ENCODE results near the gene MPHOSPH6. TPM values are rescaled to one million over a fixed set of nuclear protein-coding genes. Genes with fewer than 3 reads are reported as not detected.

The MPHOSPH6 gene
- total RNA-seq, 4 donors from 2014 or later = 5.0 to 47.7 (median 32.4) TPM; not detected in 1

DNA sequence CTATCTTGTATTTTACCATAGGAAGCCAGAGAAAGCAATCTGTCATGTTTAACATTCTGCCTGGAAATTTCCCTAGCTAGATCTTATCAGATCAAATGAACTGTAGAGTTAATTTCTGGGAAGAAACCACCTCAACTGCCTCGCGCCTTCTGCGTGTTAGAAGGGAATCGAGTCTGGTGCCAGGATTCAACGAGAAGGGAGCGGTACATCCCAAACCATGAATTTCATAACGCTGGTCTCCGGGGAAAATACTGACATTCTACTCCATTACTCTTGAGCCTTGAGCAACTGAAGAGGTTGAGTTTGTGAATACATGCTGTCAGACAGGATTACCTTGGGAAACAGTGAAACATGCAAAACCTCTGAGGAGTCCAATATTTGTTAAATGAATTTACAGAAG, 35.2 kb downstream of the MPHOSPH6 start:
- Histone ChIP-seq H3K36me3 (no peaks in the 10 kb centered on the region), H3K27me3 (no peaks in the 10 kb centered on the region), H3K27ac (no peak overlapping the region), H3K9me3 (no peaks in the 10 kb centered on the region), H3K4me1 (no peaks in the 10 kb centered on the region), H3K4me3 (no peak overlapping the region)
- intact Hi-C loops (cut with DNase I; ENCODE audit: low total_unique reads) (loop anchor here (5.0 kb wide), 1 partner anchor 978 kb away; no protein-coding TSS in a partner anchor), in situ Hi-C loops (cut with MboI; ENCODE audit: low pct_ligation_motif_present in 1 of 4, low pct_unique_long_range_greater_than_20kb in 1 of 4, low sequenced_read_pairs in 3 of 4) (no loop called here)
- TF ChIP-seq POLR2A (IDR thresholded peaks at IDR 0.05) = no peak
- TF ChIP-seq, protein P1, sequence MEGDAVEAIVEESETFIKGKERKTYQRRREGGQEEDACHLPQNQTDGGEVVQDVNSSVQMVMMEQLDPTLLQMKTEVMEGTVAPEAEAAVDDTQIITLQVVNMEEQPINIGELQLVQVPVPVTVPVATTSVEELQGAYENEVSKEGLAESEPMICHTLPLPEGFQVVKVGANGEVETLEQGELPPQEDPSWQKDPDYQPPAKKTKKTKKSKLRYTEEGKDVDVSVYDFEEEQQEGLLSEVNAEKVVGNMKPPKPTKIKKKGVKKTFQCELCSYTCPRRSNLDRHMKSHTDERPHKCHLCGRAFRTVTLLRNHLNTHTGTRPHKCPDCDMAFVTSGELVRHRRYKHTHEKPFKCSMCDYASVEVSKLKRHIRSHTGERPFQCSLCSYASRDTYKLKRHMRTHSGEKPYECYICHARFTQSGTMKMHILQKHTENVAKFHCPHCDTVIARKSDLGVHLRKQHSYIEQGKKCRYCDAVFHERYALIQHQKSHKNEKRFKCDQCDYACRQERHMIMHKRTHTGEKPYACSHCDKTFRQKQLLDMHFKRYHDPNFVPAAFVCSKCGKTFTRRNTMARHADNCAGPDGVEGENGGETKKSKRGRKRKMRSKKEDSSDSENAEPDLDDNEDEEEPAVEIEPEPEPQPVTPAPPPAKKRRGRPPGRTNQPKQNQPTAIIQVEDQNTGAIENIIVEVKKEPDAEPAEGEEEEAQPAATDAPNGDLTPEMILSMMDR (IDR thresholded peaks at IDR 0.05) = no peak
- DNase-seq = no peak
- 94 to 100% methylated on average over 3 to 8 of the region's 8 CpGs for WGBS, 2 donors (ENCODE audit: low coverage in 1 of 2)

DNA sequence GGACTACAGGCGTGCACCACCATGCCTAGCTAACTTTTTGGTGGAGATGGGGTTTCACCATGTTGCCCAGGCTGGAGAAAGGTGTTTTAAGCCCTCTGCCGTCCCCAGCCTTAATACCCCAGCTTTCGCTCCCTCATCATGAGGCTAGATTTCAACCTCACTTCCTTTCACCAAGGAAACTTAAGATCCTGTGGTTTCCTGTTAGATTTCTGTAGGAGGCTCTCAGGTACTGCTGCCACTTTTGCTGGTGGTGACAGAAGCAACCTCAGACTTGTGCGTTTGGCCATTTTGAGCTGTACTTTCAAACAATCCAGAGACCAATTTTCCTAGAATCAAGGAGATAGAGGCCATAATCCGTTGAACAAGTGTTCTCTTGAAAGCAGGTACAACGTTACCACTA, 36.2 kb downstream of the MPHOSPH6 start:
- 81 to 94% methylated on average over 3 to 6 of the region's 6 CpGs for WGBS, 2 donors (ENCODE audit: low coverage in 1 of 2)
- TF ChIP-seq, protein P1 (IDR thresholded peaks at IDR 0.05) = no peak
- TF ChIP-seq POLR2AphosphoS5 (IDR thresholded peaks at IDR 0.05) (no peak), POLR2A (IDR thresholded peaks at IDR 0.05) (no peak), EP300 (IDR thresholded peaks at IDR 0.05; ENCODE audit: low read depth) (no peak)
- Histone ChIP-seq H3K9me3 (no peaks in the 10 kb centered on the region), H3K4me1 (no peaks in the 10 kb centered on the region), H3K27me3 (no peaks in the 10 kb centered on the region), H3K27ac (no peak overlapping the region), H3K36me3 (no peaks in the 10 kb centered on the region), H3K4me3 (no peak overlapping the region)
- in situ Hi-C loops (cut with MboI; ENCODE audit: low pct_ligation_motif_present in 1 of 4, low pct_unique_long_range_greater_than_20kb in 1 of 4, low sequenced_read_pairs in 3 of 4) = no loop called here
- intact Hi-C loops (cut with DNase I; ENCODE audit: low total_unique reads) = loop anchor here (5.0 kb wide), 1 partner anchor 976 kb away; no protein-coding TSS in a partner anchor
- no peak for DNase-seq

DNA sequence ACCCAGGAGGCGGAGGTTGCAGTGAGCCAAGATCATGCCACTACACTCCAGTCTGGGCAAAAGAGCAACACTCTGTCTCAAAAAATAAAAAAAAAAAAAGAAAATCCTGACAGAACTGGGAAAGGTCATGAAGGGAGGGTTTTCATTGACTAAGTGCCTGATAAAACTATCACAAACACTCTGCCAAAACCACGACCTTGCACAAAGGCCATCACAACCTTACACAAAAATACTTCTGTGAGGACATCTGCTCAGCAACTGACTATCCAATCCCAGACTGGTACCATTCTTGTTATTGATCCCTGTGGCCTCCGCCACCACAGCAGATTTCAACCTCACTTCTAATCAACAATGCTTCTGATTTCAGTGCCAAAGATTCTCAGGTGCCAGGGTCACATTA, 40.1 kb downstream of the MPHOSPH6 start:
- Histone ChIP-seq H3K4me3 (no peak overlapping the region), H3K4me1 (no peaks in the 10 kb centered on the region), H3K36me3 (no peaks in the 10 kb centered on the region), H3K27ac (no peak overlapping the region), H3K9me3 (no peaks in the 10 kb centered on the region), H3K27me3 (no peaks in the 10 kb centered on the region)
- in situ Hi-C loops (cut with MboI; ENCODE audit: low pct_ligation_motif_present in 1 of 4, low pct_unique_long_range_greater_than_20kb in 1 of 4, low sequenced_read_pairs in 3 of 4) (no loop called here), intact Hi-C loops (cut with DNase I; ENCODE audit: low total_unique reads) (loop anchor here (5.0 kb wide), 1 partner anchor 973 kb away; no protein-coding TSS in a partner anchor)
- TF ChIP-seq POLR2A (IDR thresholded peaks at IDR 0.05) = no peak
- no peak for TF ChIP-seq POLR2AphosphoS5 (IDR thresholded peaks at IDR 0.05)
- no peak for TF ChIP-seq EP300 (IDR thresholded peaks at IDR 0.05; ENCODE audit: low read depth)
- WGBS, 2 donors (ENCODE audit: low coverage in 1 of 2) = 87% methylated on average over 3 of the region's 3 CpGs
- no peak for DNase-seq

DNA sequence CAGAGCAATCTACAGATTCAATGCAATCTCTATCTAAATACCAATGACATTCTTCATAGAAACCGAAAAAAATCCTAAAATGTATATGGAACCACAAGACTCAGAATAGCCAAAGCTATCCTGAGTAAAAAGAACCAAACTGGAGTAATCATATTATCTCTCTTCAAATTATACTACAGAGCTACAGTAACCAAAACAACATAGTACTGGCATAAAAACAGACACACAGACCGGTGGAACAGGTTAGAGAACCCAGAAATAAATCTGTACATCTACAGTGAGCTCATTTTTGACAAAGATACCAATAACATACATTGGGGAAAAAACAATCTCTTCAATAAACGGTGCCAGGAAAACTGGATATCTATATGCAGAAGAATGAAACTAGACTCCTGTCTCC, 45.4 kb downstream of the MPHOSPH6 start:
- Histone ChIP-seq H3K4me1 (no peaks in the 10 kb centered on the region), H3K27me3 (no peaks in the 10 kb centered on the region), H3K4me3 (no peak overlapping the region), H3K27ac (no peak overlapping the region), H3K9me3 (no peaks in the 10 kb centered on the region), H3K36me3 (no peaks in the 10 kb centered on the region)
- intact Hi-C loops (cut with DNase I; ENCODE audit: low total_unique reads) (no loop called here), in situ Hi-C loops (cut with MboI; ENCODE audit: low pct_ligation_motif_present in 1 of 4, low pct_unique_long_range_greater_than_20kb in 1 of 4, low sequenced_read_pairs in 3 of 4) (no loop called here)
- TF ChIP-seq POLR2AphosphoS5 (IDR thresholded peaks at IDR 0.05) = no peak
- TF ChIP-seq, protein P1 (IDR thresholded peaks at IDR 0.05) = no peak
- no peak for TF ChIP-seq POLR2A (IDR thresholded peaks at IDR 0.05)
- TF ChIP-seq EP300 (IDR thresholded peaks at IDR 0.05; ENCODE audit: low read depth) = no peak
- 79 to 82% methylated on average over 3 of the region's 3 CpGs for WGBS, 2 donors (ENCODE audit: low coverage in 1 of 2)
- no peak for DNase-seq

DNA sequence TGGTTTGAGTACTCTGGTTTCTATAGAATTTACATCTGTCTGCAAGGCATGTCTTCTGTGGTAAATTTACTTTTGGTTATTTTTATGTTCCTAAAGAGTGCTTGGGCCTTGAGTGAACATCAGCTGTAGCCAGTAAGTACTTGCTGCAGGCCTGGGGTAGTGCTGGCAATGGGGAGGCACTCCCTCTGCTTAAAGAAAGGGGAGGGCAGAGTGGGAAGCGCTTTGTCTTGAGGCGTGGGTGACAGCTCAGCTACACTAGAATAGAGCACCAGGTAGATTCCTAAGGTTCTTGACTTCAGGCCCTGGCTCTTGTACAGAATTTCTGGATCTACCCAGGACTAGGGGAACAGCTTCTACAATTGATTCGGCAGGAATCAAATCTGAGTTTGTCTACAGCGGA, 50.6 kb downstream of the MPHOSPH6 start:
- no peak for DNase-seq
- H3K4me3 ChIP-seq = no peak overlapping the region
- no peaks in the 10 kb centered on the region for H3K27me3 ChIP-seq
- no peaks in the 10 kb centered on the region for H3K36me3 ChIP-seq
- H3K4me1 ChIP-seq = no peaks in the 10 kb centered on the region
- no peaks in the 10 kb centered on the region for H3K9me3 ChIP-seq
- WGBS, 2 donors (ENCODE audit: low coverage in 1 of 2) = 84% methylated on average over 4 of the region's 4 CpGs; no CpG with 5 or more reads in 1 of the 2 donors
- no peak overlapping the region for H3K27ac ChIP-seq
- no peak for TF ChIP-seq POLR2AphosphoS5 (IDR thresholded peaks at IDR 0.05)
- TF ChIP-seq EP300 (IDR thresholded peaks at IDR 0.05; ENCODE audit: low read depth) = no peak
- TF ChIP-seq, protein P1 (IDR thresholded peaks at IDR 0.05) = no peak
- TF ChIP-seq POLR2A (IDR thresholded peaks at IDR 0.05) = no peak
- intact Hi-C loops (cut with DNase I; ENCODE audit: low total_unique reads) = no loop called here
- in situ Hi-C loops (cut with MboI; ENCODE audit: low pct_ligation_motif_present in 1 of 4, low pct_unique_long_range_greater_than_20kb in 1 of 4, low sequenced_read_pairs in 3 of 4) = no loop called here
